Hematopoietic multipotent progenitor cell treated with erythropoietin and hydrocortisone succinate and interleukin-3 and kit ligand, for 15 days (in vitro differentiated cells): ENCODE results near the gene HSBP1L1.
A peak's percentile ranks its signal among the peaks of the same experiment; 100 is the strongest.

Source experiments
- DNase-seq: peaks from one replicate; pipeline ENCODE4 v3.0.0-alpha.2; 2015; ENCODE audit warnings: low spot score

Gene HSBP1L1

GRCh38 chr18:79964330-79965118 is at the start of gene HSBP1L1:
Gene HSBP1L1, plus strand, starts transcription at chr18:79964643. Its CDS starts 93 bp downstream, at chr18:79964736.
- peak; percentile 65 for DNase-seq

- DNase-seq: no peak
Observed at GRCh38 chr18:79915161-79916127, 49.0 kb upstream of the HSBP1L1 start.

GRCh38 chr18:79916128-79916494 is 48.3 kb upstream of the HSBP1L1 start:
- no peak for DNase-seq

GRCh38 chr18:79916546-79917168 is 47.8 kb upstream of the HSBP1L1 start:
- DNase-seq: no peak

GRCh38 chr18:79917169-79917852 is 47.1 kb upstream of the HSBP1L1 start:
- DNase-seq: no peak

- DNase-seq: no peak
Observed at GRCh38 chr18:79917853-79918614, 46.4 kb upstream of the HSBP1L1 start.

GRCh38 chr18:79918615-79919011 is 45.8 kb upstream of the HSBP1L1 start:
- no peak for DNase-seq

- DNase-seq: no peak
Observed at GRCh38 chr18:79919089-79919488, 45.4 kb upstream of the HSBP1L1 start.

- DNase-seq: no peak
Observed at GRCh38 chr18:79921984-79922965, 42.2 kb upstream of the HSBP1L1 start.

GRCh38 chr18:79922971-79923411 is 41.5 kb upstream of the HSBP1L1 start:
- no peak for DNase-seq

- no peak for DNase-seq
Observed at GRCh38 chr18:79923896-79924585, 40.4 kb upstream of the HSBP1L1 start.

- DNase-seq: no peak
Observed at GRCh38 chr18:79924814-79925731, 39.4 kb upstream of the HSBP1L1 start.

- DNase-seq: no peak
Observed at GRCh38 chr18:79926306-79926705, 38.1 kb upstream of the HSBP1L1 start.

GRCh38 chr18:79926715-79927606 is 37.5 kb upstream of the HSBP1L1 start:
- DNase-seq: no peak

- DNase-seq: no peak
Observed at GRCh38 chr18:79927607-79928562, 36.6 kb upstream of the HSBP1L1 start.

GRCh38 chr18:79928563-79928960 is 35.9 kb upstream of the HSBP1L1 start:
- no peak for DNase-seq
